HepG2 (cell line): ENCODE measurements around the gene OLR1. TPM values are rescaled to one million over a fixed set of nuclear protein-coding genes. Genes with fewer than 3 reads are reported as not detected.

Source experiments
- ETV6 ChIP-seq: sonication (generic); formaldehyde crosslinking; conservative IDR thresholded peaks from 2 replicates; pipeline ENCODE4 v1.4.0; 2020; ENCODE audit warnings: missing genetic modification reagents
- FOSL1 ChIP-seq: sonication (generic); formaldehyde crosslinking; IDR thresholded peaks from 2 replicates; pipeline ENCODE4 v1.9.0; 2021; ENCODE audit warnings: missing genetic modification reagents, borderline replicate concordance
- FOXA3 ChIP-seq: IDR thresholded peaks from 2 replicates; pipeline ENCODE4 v1.6.1; 2016; ENCODE audit warnings: missing genetic modification reagents, missing compliant biosample characterization
- HNRNPLL ChIP-seq: fragments of 200-400 bp; formaldehyde crosslinking; IDR thresholded peaks from 2 replicates; pipeline ENCODE4 v1.6.1; 2017; ENCODE audit warnings: mild to moderate bottlenecking, low read depth, low read length; ENCODE audit not compliant: poor library complexity, severe bottlenecking
- PAX8 ChIP-seq: sonication (generic); formaldehyde crosslinking; IDR thresholded peaks from 2 replicates; pipeline ENCODE4 v1.8.0; 2022; ENCODE audit warnings: mild to moderate bottlenecking, missing genetic modification reagents, borderline replicate concordance
- PHF21A ChIP-seq: sonication (generic); formaldehyde crosslinking; IDR thresholded peaks from 2 replicates; pipeline ENCODE4 v1.5.0; 2020; ENCODE audit warnings: mild to moderate bottlenecking, missing genetic modification reagents
- RXRA ChIP-seq: sonication (generic); formaldehyde crosslinking; IDR thresholded peaks from 2 replicates; pipeline ENCODE4 v1.5.1; 2020; ENCODE audit warnings: missing genetic modification reagents
- TGIF2 ChIP-seq: IDR thresholded peaks from 2 replicates; pipeline ENCODE4 v1.6.1; 2016; ENCODE audit warnings: control low read depth, missing compliant biosample characterization
- THAP9 ChIP-seq: sonication (generic); formaldehyde crosslinking; IDR thresholded peaks from 2 replicates; pipeline ENCODE4; 2020; ENCODE audit warnings: missing genetic modification reagents, mild to moderate bottlenecking, borderline replicate concordance
- ZBTB10 ChIP-seq: sonication (generic); formaldehyde crosslinking; IDR thresholded peaks from 2 replicates; pipeline ENCODE4 v1.4.0; 2020; ENCODE audit warnings: missing genetic modification reagents, borderline replicate concordance
- ZHX2 ChIP-seq, 2 experiments: sonication (generic) in 1 of 2; formaldehyde crosslinking in 1 of 2; IDR thresholded peaks; 2 replicates each; pipeline versions ENCODE4 v1.6.1 to v1.9.0; 2014 to 2022; ENCODE audit warnings: antibody characterized with exemption in 1 of 2, borderline replicate concordance in 1 of 2, inconsistent platforms in 1 of 2, low read depth in 1 of 2, missing genetic modification reagents in 1 of 2
- ZNF530 ChIP-seq: sonication (generic); formaldehyde crosslinking; IDR thresholded peaks from 2 replicates; pipeline ENCODE4 v1.5.0; 2020; ENCODE audit warnings: low read depth, mild to moderate bottlenecking, missing genetic modification reagents
- ZSCAN31 ChIP-seq: sonication (generic); formaldehyde crosslinking; IDR thresholded peaks from 2 replicates; pipeline ENCODE4 v1.5.0; 2020; ENCODE audit warnings: low read depth, mild to moderate bottlenecking, missing genetic modification reagents
- polyA plus RNA-seq, 8 experiments: library from polyadenylated mRNA; depleted of rRNA in 3 of 8; stranded (reverse) in 7 of 8; unstranded in 1 of 8; fragments of >200 nt; fragmentation: Illumina TruSeq in 4 of 8; extraction: Trizol in 4 of 8; gene quantifications; 2 replicates each; pipeline versions ENCODE4 v1.2.1 to v1.2.3, GENCODE V29; 2011 to 2016; ENCODE audit warnings: low read depth in 4 of 8, missing spikeins in 1 of 8, mixed read lengths in 1 of 8; ENCODE audit not compliant: insufficient read depth in 1 of 8
- total RNA-seq, 5 experiments: library from RNA; depleted of rRNA; stranded (reverse); fragments of >200 nt; fragmentation: Illumina TruSeq; extraction: Trizol; gene quantifications; 2 replicates each; pipeline ENCODE4 v1.2.3, GENCODE V29; 2016; ENCODE audit warnings: low read depth in 1 of 5

OLR1 gene
- total and polyA plus RNA-seq, 2 of the 13 experiments (the other 11 are each of a cell fraction or from before 2014, with no cell fraction given) = not detected

- TF ChIP-seq ZHX2 (IDR thresholded peaks at IDR 0.05; ENCODE audit: low read depth) (0 out of 2 replicates have a peak, but pooled peaks have one; percentile 16), ZHX2 (CRISPR knock-in tag; IDR thresholded peaks at IDR 0.05; ENCODE audit: borderline replicate concordance) (no peak), PHF21A (CRISPR knock-in tag) (no peak), FOSL1 (no peak), THAP9 (no peak), ETV6 (no peak), ZSCAN31 (no peak), RXRA (CRISPR knock-in tag) (0 out of 2 replicates have a peak, but pooled peaks have one; percentile 19), TGIF2 (0 out of 2 replicates have a peak, but pooled peaks have one; percentile 60), ZNF530 (no peak), PAX8 (CRISPR knock-in tag) (no peak), FOXA3 (no peak), HNRNPLL (peak; percentile 36), ZBTB10 (CRISPR knock-in tag) (peak; percentile 47; the same call in 1 of the 2 replicates)
Measured at GRCh38 chr12:10213168-10214135, 41.5 kb upstream of the OLR1 start (continued).
